Measurements from ENCODE around the gene TMEM161B.

DNA sequence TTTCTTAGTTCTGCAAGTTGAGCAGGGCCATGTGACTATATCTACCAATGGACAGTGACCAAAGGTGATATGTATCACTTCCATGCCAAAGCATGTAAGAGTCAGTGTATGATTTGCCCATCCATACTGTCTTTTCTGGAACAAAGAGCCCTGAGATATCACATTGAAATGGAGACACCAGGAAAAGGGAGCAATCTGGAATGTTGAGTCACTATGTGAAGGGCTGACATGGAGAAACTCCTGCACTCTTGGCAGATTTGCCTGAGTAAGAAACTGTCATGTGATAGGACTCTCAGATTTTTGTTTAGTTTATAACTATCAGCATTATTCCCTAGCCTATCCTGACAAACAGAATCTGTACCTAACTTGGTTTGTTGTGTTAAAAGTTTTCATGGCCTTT, 29.8 kb upstream of the TMEM161B start:
- no peak for TF ChIP-seq TAF1 (IDR thresholded peaks at IDR 0.05; ENCODE audit: low read depth, low read length)
- TF ChIP-seq POLR2AphosphoS5 (IDR thresholded peaks at IDR 0.05; ENCODE audit: low read depth, low read length) = no peak
- TF ChIP-seq POLR2A (IDR thresholded peaks at IDR 0.05; ENCODE audit: low read depth, low read length) = no peak
- TF ChIP-seq SPI1 (IDR thresholded peaks at IDR 0.05; ENCODE audit: low read depth, low read length) = no peak
- TF ChIP-seq PAX5 (IDR thresholded peaks at IDR 0.05; ENCODE audit: insufficient read depth, low read length, severe bottlenecking) = no peak

Data from GM12891 (cell line).